Renal cortical epithelial cell (primary cell): ENCODE data around the gene GAMT. TPM values are rescaled to one million over a fixed set of nuclear protein-coding genes. Genes with fewer than 3 reads are reported as not detected.
A peak's percentile ranks its signal among the peaks of the same experiment; 100 is the strongest.
"Not testable (repeated sequence)": the region's sequence is repeated elsewhere in the genome, so short reads cannot be mapped to it uniquely, and the experiment has no call there.

ENCODE experiments used
- DNase-seq: peaks from one replicate; pipeline ENCODE4 v3.0.0-alpha.2; 2011; ENCODE audit warnings: low read depth
- total RNA-seq: library from RNA; depleted of rRNA; stranded (reverse); fragments of >200 nt; gene quantifications from 2 replicates; pipeline ENCODE4 v1.2.3, GENCODE V29; 2014

GAMT gene
- total RNA-seq, result 13.4 and 15.4 TPM in 2 replicates

DNA sequence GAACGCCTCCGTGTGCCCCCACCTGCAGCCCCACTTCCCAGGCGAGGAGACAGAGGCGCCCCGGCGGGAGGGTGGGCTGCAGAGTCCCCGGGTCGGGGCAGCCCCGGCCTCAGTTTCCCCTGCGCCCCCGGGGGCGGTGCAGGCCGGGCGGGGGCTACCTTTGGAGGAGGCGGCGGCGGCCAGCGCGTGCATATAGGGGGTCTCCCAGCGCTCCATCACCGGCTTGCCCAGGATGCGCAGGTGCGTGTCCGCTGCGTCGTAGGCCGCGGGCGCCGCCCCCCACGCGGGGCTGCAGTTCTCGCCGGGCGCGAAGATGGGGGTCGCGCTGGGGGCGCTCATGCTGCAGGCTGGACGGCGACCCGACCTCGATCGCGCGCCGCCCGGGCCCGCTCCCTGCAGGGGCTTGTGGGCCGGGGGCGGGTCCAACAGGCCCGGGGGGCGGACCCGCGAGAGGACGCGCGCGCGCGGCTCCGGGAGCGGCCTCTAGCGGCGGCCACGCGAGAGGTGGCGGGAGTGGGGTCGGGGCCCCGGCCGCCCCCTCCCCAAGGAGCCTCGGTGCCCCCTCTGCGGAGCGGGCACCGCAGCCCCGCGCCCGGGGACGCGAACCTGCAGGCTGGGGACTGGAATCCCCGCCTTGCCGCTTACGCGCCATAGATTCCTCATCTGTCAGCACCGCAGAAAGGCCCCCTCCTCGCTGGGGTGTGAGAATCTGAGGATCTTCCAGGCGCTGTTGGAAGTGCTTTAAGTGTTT, at the start of gene GAMT:
GAMT (minus strand) TSS at position 405 of the 751 bp plus-strand sequence; CDS start at position 339, 66 bp downstream.
- no peak for DNase-seq

DNA sequence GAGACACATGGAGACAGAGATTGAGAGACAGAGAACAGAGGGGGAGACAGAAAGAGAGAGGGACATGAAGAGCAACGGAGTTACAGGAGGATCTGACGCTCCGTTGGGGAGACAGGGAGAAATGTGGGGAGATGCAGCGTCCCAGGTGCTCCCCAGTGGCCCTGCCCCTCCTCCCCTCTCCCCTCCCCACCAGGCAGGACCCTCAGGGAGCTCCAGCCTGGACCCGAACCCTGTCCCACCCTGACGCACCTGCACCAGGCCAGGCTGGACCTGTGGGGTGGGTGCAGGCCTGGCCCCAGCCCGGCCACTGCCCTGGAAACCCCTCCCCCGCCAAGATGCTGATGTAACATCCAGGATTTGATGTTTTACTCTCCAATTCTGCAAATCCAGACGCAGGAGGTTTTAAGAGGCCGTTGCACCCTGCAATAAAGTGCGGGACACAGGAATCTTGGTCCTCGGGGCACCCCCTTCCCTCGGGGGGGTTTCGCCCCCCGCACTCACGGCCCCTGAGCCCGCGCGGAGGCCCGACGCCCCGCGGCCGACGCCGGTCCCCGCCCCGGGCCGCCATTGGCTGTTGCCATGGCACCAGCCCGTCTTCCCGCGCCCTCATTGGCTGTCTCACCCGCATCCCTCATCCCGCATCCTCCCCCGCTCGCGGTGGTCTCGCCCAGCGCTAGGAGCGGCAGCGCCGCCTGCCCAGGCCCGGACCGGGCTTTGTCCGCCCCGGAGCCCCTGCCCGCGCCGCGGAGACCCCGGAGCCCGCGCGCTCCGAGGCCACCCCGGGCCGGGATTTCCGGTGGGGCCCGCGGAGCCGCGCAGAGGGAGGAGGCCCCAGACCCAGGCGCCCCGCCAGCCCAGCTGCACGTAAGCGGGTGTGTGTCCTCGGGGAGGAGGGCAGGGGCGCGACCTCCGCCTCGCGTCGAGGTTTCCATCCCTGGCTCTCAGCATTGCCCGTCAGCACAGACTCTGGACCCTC, 48.4 kb upstream of the GAMT start, which contains the start of gene APC2:
APC2 (plus strand) TSS at position 655 of the 976 bp plus-strand sequence. CDS start 2,881 bp downstream, outside the sequence.
- DNase-seq, result no peak

DNA sequence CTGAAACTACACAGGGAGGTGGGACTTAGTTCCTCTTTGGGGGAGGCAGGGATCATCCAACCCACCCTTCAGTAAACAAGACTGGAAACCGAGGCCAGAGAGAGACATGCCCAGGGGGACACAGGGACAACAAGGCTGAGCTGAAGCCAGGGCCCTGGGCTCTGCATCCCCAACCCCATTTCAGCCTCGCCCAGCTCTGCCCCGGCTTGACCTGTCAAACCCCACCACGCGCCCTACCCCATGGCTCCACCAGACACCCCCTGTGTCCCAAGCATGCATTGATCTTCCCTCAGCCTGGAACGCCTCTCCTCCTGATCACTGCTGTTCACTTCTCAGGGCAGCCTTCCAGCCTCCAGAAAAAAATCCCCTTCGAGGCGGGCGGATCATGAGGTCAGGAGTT, 46.6 kb upstream of the GAMT start:
- no peak for DNase-seq

DNA sequence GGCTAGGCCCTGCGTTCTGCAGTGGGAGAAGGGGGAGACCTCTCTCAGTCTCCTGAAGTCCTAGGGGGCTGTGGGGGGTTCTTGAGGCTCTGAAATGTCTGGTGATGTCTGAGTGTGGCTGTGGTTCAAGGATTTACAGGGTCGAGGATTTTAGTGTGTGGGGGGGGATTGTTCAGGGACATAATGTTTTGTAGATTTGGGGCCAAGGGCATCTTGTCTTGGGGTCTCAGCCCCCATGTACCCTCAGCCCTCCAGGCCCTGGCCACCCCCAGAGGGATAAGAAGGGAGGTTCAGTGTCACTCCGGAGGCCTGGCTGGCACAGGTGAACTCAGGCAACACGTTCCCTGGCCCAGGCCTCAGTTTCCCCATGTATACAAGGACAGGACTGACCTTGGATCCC, 46.2 kb upstream of the GAMT start:
- no peak for DNase-seq

DNA sequence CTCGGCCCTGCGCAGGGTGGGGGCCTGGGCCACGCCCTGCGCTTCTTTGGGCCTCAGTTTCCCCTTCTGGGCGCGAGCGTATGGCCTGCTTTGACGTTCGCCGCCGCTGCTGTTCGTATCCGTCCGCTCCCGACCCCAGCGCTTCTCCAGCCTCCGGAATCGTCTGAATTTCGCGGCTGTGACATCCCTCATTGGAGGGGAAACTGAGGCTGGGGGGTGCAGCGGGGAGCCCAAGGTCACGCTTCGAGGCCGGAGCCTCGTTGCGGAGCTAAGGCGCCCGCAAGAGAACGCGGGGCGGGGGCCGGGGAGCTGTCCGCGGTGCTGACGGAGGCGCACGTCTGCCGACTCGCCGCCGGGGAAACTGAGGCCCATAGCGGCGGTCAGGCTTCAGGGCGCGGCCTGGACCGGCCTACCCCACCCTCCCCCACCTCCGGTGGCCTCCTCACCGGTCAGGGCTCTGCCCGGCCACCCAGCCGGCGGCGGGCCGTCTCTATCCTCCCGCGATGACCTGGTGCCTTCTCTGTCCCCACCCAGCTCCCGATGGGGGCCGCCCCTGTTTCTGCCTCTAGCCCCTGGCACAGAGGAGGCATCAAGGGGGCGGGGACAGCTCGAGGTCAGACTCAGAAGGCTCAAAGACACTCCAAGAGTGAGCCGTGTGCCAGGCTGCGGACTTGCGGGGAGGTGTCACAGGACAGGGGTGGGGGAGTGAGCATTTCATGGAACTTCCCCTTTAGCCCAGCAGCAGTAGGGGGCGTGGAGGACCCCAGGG, 45.6 kb upstream of the GAMT start:
- DNase-seq, result no peak

DNA sequence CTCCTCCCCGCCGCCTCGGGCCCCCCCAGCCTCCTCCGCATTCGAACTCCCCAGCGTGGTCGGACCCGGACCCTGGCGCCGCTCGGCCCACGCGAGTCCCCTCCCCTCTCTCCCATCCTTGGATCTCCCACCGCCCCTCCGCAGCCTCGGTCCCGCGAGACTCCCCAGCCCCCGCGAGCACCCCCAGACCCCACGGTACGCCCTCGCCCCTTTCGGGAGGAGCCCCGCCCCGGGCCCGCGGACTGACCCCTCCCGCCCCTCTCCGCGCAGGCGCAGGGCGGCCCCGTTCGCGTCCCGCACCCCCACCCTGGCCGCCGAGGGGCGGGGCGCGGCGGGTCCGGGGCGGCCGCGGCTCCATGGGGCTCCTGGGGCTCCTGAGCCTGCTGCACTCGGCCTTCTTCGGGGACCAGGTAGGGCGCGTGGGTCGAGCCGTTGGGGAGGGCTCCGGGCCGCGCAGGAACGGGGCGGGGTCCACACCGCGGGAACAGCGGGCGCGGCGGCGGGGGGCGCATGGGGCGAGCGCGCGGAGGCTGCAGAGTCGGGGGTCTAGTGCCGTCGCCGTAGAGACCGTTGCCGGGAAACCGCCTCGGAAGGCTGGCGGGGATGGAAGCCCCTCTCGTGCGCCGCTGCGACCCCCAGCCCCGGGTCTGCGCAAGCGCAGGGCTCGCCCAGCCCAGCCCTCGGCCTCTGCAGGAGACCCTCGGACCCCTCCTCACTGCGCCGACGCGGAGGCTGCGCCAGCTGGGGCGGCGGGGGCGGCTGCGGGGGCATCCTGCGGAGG, 44.8 kb upstream of the GAMT start:
- no peak for DNase-seq

DNA sequence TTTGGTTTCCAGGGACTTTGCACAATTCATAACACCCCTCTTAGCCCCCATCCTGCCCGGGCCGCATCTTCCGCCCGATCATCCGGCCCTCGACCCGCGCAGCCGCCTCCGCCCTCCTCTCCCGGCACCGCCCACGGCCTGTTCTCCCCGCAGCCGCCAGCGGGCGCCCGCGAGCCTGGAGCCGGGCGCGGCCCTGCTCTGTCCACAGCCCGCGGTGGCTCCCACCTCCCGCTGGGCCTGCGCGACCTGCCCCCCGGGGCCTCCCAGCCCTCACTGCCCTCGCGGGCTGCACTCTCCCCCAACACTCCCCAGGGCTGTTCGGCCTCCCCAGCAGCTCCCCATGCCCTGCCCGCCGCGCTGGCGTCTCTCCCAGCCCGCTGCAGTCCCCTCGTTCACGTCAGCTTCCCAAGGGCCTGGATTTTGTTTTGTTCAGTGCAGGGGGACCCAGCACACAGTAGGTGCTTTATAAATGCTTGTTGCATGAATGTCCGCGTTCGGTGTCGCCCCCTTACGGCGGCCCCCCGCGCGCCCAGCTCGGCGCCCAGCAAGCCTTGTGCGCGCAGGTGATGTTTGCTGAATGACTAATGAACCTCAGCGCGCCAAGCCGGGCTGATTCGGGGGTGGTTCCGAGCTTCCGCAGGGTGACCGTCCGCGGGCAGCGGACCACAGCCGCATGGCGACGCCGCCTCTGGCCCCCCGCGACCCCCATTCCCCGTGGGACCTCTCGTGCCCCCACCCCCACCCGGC, 44.0 kb upstream of the GAMT start:
- no peak for DNase-seq

DNA sequence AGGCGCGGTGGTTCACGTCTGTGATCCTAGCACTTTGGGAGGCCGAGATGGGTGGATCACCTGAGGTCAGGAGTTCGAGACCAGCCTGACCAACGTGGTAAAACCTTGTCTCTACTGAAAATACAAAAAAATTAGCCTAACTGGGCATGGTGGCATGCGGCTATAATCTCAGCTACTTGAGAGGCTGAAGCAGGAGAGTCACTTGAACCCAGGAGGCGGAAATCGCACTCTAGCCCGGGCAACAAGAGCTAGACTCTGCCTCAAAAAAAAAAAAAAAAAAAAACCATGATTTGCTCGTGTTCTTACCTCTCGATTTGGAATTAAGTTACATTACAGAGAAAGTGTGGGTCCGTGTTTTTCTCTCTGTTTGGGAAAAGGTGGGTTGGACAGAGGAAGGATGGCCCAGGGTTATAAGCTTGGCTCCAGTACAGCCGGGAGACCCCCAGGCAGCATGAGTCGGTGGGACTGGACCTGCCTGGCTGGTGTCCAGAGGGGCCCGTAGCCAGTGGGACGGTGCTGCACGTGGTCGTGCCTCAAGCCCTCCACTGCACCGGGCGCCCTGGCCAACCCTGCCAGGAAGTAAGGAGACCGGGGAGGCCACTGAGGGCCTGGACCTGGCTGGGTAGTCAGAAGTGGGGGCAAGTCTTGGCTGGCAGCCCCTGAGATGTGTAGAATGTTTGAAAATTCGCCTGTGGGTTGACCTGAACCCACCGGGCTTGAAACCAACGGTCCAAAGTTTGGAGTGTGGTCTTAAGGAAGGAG, 40.5 kb upstream of the GAMT start:
- no peak for DNase-seq

DNA sequence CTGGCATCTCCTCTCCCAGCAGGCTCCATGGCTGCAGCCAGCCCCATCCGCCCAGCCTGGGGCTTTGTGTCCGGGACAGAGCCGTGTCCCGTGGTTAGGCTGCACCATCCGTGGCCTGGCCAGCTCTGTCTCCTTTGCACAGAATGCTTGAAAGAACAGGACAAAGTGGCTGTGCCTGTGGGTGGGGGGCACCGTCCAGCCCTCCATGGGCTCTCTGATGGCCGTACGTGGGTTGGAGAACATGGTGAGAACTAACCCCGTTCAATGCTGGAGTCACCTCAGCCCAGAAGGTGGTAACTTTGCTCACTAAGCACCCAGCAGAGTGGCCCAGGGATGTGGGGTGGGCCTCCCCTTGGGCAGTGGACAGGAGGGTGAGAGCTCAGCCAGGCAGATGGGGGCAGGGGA, 39.7 kb upstream of the GAMT start:
- no peak for DNase-seq

DNA sequence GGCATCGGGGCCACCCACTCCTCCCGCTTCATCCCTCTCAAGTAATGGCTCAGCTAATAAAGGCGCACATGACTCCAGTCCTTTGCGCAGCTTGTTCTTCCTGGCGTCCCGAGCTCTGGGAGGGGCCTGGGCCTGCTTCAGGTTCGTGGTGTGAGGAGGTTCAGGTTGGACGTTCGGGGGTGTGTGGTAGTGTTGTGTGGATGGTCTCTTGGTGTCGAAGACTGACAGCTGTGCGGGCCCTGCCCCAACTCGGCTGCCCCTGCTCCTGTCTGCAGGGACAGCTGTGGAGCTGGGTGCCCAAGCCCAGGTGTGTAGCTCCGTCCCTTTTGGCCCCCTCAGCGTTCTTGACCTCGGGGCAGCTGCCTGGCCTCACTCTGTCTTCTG, 39.1 kb upstream of the GAMT start:
- no peak for DNase-seq

DNA sequence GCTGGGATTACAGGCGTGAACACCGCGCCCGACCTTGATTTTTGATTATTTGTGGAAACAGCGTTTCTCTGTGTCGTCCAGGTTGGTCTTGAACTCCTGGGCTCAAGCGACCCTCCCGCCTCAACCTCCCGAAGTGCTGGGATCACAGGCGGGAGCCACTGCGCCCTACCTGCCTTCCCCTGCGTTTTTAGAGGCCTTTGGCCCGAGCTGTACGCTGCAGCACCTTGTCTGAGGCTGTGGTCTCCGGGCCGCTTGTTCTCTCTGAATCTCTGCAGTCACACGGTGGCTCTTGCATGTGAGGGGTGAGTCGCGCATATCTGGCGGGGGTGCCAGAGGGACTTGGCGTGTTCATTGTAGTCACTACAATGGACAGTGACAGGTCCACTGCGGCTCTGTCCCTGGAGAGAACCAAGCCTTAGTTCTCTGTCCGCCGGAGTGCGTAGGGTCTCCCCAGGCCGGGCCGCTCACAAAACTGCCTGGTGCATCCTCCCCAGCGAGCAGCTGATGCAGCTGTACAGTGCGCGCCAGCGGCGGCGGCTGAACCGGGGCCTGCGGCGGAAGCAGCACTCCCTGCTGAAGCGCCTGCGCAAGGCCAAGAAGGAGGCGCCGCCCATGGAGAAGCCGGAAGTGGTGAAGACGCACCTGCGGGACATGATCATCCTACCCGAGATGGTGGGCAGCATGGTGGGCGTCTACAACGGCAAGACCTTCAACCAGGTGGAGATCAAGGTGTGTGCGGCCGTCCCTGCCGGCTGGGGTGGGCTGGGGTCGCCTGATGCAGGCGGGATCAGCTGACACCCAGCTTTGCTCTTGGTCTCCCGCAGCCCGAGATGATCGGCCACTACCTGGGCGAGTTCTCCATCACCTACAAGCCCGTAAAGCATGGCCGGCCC, 38.4 kb upstream of the GAMT start:
- DNase-seq, result not testable (repeated sequence)

DNA sequence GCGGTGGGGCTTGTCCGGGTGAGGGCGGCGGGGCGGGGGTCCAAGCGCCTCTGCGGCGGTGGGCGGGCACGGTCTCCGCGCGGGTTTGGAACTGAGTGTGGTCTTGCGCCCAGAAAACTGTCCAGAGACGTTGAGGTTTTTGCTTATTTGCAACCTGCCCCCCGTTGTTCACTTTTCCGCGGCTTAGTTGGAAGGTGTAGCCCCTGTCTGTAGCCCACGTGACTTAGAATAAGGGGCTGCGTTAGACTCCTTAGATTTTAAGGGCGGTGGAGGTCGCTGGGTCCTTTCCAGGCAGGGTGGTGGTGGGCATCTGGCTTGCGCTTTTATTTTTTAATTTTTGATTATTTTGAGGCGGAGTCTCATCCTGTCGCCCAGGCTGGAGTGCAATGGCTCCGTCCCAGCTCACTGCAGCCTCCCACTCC, 37.6 kb upstream of the GAMT start:
- DNase-seq, result no peak

DNA sequence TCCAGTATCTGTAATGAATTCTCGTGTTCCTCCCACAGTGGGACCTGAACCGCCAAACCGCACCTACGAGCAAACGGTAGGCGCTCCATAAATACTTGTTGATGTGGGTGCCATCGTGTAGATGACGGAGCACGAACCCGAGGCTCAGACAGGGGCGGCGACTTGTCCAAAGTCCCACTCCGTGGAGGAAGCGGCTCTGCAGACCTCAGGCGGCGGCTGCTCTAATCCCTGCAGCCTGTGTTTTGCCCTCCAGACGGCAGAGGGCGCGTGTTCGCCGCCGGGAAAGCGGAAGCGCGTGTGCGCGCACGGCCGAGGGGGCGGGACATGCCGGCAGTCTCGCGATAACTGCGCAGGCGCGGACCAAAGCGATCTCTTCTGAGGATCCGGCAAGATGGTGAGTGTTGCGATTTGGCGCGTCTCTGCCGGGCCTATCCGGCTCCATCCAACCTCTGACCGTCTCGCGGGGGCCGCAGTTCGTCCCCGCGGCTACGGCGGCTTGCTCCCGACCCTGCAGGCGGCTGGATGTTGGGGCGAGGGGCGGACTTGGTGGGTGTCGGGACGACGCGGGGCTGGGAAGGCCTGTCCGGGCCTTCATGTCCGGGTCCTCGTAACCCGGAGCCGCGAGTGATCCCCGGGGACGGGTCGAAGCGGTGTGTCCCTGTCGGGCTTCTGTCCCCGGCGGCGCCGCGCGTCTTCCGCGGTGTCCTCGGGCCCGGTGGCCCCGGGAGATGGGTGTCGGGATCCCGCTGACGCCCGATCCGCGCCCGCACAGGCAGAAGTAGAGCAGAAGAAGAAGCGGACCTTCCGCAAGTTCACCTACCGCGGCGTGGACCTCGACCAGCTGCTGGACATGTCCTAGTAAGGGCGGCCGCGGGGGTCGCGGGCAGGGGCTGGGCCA, 36.9 kb upstream of the GAMT start, which contains the start of gene RPS15:
RPS15 (plus strand) TSS at position 362 of the 898 bp plus-strand sequence; CDS start at position 392, 30 bp downstream.
- peak; percentile 85 for DNase-seq

DNA sequence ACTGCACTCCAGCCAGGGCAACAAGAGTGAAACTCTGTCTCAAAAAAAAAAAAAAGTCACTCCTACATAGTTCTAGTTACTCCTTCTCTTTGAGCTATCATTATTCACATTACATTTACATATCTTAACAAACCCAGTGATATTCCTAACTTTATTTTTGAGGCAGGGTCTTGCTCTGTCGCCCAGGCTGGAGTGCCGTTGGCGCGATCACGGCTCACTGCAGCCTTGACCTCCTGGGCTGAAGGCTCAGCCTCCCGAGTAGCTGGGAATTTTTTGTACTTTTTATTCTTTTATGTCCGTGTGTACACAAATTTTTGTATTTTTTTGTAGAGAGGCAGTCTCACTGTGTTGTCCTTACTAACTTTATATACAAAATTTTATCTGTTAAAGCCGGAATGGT, 36.3 kb upstream of the GAMT start:
- no peak for DNase-seq

DNA sequence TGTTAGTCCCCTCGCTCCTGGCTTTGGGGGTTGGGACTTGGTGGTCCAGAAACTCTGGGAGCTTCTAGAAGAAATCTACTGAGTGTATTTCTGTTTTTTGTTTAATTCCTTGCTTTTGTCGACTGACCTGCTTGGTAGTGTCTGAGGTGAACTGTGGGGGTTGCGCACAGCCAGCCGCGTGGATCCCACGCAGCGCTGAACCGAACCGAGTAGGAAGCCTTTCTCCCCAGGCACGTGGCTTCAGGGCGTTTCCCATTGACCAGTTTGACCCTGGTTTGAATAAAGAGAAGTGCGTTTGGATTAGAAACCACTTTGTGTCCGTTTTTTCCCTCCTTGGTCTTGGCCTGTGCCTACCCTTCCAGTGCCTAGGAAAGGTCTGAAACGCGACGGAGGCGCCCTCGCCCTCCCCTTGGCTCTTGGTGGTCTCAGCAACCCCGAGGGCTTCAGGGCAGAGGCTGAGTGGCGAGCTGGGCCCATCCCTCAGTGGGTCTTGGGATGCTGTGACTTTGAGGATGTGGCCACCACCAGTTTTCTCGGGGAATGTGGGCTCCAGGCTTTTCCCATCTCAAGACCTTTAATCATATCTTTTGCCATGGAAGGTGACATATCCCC, 34.1 kb upstream of the GAMT start:
- no peak for DNase-seq

DNA sequence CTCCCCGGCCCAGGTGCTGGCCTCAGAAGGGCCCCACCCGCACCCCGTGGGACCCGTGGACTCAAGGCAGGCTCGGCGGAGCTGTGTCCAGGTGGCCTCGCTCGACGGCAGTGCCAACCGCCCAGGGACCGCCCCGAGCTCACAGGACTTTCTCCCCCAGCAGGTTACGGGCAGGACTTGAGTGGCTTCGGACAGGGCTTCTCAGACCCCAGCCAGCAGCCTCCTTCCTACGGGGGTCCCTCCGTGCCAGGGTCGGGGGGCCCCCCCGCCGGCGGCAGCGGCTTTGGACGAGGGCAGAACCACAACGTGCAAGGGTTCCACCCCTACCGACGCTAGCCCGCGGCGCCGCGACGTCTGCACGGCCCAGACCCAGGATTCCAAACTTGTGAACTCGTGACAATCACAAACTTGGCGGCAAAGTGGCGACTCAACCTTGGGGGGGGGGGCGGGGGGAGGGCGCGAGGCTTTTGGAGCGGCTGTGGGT, 33.3 kb upstream of the GAMT start:
- DNase-seq, result no peak

DNA sequence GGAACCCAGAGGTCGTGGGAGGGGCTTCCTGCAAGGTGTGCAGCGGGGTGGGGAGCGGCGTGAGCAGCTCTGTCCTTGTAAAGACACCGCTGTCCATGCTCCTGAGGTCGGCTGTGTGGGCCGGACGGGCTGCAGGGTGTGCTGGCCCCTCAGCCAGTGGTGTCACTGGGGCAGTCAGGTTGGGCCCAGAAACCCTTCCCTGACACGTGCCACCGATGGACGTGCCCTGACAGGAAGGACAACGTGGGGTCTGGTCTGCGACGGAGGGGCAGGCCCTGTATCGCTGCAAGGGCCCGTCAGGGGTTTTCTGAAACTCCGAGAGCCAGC, 32.7 kb upstream of the GAMT start:
- no peak for DNase-seq
